ENCODE results near the gene NOBOX. TPM values are rescaled to one million over a fixed set of nuclear protein-coding genes. Genes with fewer than 3 reads are reported as not detected.
A peak's percentile ranks its signal among the peaks of the same experiment; 100 is the strongest.

NOBOX gene
- total RNA-seq, 1 donor from 2014 or later: not detected

GRCh38 chr7:144391014-144391413 is 12.5 kb downstream of the NOBOX start:
- intact Hi-C loops (cut with DNase I): no loop called here

GRCh38 chr7:144390481-144390880 is 13.0 kb downstream of the NOBOX start:
- Histone ChIP-seq H3K36me3 (no peaks in the 10 kb centered on the region), H3K27ac (no peak overlapping the region), H3K4me1 (no peaks in the 10 kb centered on the region), H3K4me3 (no peak overlapping the region), H3K9me3 (no peaks in the 10 kb centered on the region), H3K27me3 (no peaks in the 10 kb centered on the region)
- no peak for ATAC-seq
- intact Hi-C loops (cut with DNase I): no loop called here
- no peak for DNase-seq
- TF ChIP-seq, protein P1, sequence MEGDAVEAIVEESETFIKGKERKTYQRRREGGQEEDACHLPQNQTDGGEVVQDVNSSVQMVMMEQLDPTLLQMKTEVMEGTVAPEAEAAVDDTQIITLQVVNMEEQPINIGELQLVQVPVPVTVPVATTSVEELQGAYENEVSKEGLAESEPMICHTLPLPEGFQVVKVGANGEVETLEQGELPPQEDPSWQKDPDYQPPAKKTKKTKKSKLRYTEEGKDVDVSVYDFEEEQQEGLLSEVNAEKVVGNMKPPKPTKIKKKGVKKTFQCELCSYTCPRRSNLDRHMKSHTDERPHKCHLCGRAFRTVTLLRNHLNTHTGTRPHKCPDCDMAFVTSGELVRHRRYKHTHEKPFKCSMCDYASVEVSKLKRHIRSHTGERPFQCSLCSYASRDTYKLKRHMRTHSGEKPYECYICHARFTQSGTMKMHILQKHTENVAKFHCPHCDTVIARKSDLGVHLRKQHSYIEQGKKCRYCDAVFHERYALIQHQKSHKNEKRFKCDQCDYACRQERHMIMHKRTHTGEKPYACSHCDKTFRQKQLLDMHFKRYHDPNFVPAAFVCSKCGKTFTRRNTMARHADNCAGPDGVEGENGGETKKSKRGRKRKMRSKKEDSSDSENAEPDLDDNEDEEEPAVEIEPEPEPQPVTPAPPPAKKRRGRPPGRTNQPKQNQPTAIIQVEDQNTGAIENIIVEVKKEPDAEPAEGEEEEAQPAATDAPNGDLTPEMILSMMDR (IDR thresholded peaks at IDR 0.05): no peak

More at GRCh38 chr7:144391014-144391413, 12.5 kb downstream of the NOBOX start:
- Histone ChIP-seq H3K9me3 (no peaks in the 10 kb centered on the region), H3K4me1 (no peaks in the 10 kb centered on the region), H3K27ac (no peak overlapping the region), H3K27me3 (no peaks in the 10 kb centered on the region), H3K4me3 (no peak overlapping the region), H3K36me3 (no peaks in the 10 kb centered on the region)
- TF ChIP-seq, protein P1 (IDR thresholded peaks at IDR 0.05): no peak
- ATAC-seq (no peak), DNase-seq (no peak)

GRCh38 chr7:144388950-144389349 is 14.5 kb downstream of the NOBOX start:
- Histone ChIP-seq H3K36me3 (no peaks in the 10 kb centered on the region), H3K27me3 (no peaks in the 10 kb centered on the region), H3K9me3 (no peaks in the 10 kb centered on the region), H3K4me3 (no peak overlapping the region), H3K4me1 (no peaks in the 10 kb centered on the region), H3K27ac (no peak overlapping the region)
- intact Hi-C loops (cut with DNase I): no loop called here
- ATAC-seq (no peak), DNase-seq (no peak)
- TF ChIP-seq, protein P1 (IDR thresholded peaks at IDR 0.05): no peak

GRCh38 chr7:144386741-144387140 is 16.8 kb downstream of the NOBOX start:
- no peaks in the 10 kb centered on the region for H3K9me3 ChIP-seq
- H3K36me3 ChIP-seq: no peaks in the 10 kb centered on the region
- ATAC-seq (no peak), DNase-seq (no peak)
- H3K27ac ChIP-seq: no peak overlapping the region
- no peaks in the 10 kb centered on the region for H3K27me3 ChIP-seq
- intact Hi-C loops (cut with DNase I): no loop called here
- H3K4me1 ChIP-seq: no peaks in the 10 kb centered on the region
- no peak overlapping the region for H3K4me3 ChIP-seq
- TF ChIP-seq, protein P1 (IDR thresholded peaks at IDR 0.05): no peak

- Histone ChIP-seq H3K36me3 (no peaks in the 10 kb centered on the region), H3K4me1 (no peaks in the 10 kb centered on the region), H3K9me3 (no peaks in the 10 kb centered on the region), H3K4me3 (no peak overlapping the region), H3K27ac (no peak overlapping the region), H3K27me3 (no peaks in the 10 kb centered on the region)
- peak; percentile 39 for ATAC-seq
- no peak for DNase-seq
- TF ChIP-seq, protein P1 (IDR thresholded peaks at IDR 0.05): no peak
- intact Hi-C loops (cut with DNase I): no loop called here
Measured at GRCh38 chr7:144384555-144385245, 18.8 kb downstream of the NOBOX start.
